Measurements from ENCODE around the gene COL4A1.

The COL4A1 gene

DNA sequence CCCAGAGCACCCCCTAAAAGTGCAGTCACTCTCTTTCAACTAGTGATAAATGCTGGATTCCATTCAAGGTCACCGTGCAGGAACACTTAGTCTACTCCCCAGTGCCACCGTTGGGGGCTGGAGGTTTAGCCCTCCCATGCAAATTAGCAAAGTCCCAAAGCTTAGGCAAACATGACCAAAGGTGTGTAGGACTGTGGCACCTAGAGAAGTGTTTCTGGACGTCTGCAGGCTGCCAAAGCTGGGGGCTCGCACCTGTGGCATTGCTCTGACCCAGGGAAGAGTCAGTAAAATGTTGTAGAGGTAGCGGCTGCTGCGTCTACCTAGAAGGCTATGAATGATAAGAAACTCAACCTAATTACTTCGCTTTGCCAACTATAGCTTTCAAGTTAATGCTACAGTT, 13.9 kb downstream of the COL4A1 start:
- DNase-seq (ENCODE audit: low read depth): no peak

- no peak for DNase-seq (ENCODE audit: low read depth)
Measured at GRCh38 chr13:110291286-110291685, 15.7 kb downstream of the COL4A1 start.

DNA sequence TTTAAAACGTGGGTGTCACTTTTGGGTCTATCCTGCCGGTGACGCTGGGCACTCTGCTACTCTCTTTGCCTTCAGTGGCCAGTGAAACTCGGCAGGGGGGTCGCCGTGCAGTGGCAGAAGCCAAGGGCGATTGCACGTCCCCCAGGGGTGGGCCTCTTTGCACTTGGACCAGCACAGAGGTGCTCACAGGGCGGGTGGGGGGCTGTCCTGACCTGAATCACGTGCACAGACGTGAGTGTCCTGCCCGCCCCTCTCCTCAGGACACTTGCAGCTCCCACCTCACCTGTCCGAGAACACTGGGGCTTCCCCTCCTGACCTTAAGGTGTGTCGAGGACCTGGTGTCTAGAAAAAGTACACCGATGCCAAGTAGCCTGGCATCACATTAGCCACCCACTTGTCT, 16.1 kb downstream of the COL4A1 start:
- no peak for DNase-seq (ENCODE audit: low read depth)

GRCh38 chr13:110290153-110290552, 16.8 kb downstream of the COL4A1 start:
- DNase-seq (ENCODE audit: low read depth): no peak

- no peak for DNase-seq (ENCODE audit: low read depth)
Measured at GRCh38 chr13:110289661-110290060, 17.3 kb downstream of the COL4A1 start.

DNA sequence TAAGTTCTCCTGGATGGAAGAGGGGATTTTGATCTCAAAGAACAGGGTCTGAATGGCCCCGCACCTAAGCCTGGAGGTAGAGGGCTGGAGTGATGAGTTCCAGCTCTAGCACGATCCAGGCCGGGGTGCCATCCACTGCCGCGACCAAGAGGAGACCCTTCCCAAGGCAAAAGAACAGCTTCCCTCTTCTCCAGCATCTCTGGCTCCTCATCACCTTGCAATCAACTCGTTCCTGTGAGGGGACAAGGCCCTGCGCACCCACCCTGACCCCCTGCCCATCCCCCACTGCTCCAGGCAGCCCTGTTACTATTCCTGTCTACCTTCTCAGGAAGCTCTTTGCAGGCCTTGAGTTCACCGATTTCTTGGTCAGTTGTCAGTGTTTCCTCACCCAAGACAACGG, 17.8 kb downstream of the COL4A1 start:
- DNase-seq (ENCODE audit: low read depth): no peak

GRCh38 chr13:110286833-110287819, 19.8 kb downstream of the COL4A1 start:
- no peak for DNase-seq (ENCODE audit: low read depth)

- no peak for DNase-seq (ENCODE audit: low read depth)
Measured at GRCh38 chr13:110285991-110286832, 20.7 kb downstream of the COL4A1 start.

DNA sequence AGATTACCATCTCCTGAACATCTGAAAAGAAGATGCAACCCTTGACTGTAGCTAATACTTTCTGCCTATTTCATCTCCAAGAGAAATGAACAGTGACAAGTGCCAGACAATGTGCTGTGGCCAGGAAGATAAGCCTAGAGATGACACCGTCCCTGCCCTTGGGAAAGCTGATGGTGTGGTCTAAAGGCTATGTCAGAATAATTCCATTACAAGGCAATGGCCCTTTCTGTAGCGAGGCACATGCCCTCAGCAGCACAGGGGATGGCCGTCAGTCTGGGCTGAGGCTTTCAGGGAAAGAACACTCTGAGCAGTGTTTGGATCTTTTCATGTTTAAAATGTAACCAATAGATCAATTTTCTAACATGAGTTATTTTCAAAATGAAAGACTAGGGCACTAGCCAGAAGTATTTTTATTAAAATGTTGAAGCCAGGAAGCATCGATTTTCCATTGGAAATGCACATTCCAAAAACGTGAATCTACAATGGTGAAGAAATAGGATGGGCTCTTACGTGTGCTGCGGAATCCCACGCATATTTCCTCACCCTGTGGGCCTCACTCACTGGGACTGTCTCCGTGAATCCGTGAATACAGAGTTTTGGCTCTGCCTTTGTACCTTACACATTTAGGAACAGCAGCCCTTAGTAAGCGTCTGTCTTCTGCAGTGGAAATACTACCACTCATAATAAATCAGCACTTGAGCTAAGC, 22.0 kb downstream of the COL4A1 start:
- DNase-seq (ENCODE audit: low read depth): no peak

GRCh38 chr13:110283736-110284517, 23.0 kb downstream of the COL4A1 start:
- DNase-seq (ENCODE audit: low read depth): no peak

DNA sequence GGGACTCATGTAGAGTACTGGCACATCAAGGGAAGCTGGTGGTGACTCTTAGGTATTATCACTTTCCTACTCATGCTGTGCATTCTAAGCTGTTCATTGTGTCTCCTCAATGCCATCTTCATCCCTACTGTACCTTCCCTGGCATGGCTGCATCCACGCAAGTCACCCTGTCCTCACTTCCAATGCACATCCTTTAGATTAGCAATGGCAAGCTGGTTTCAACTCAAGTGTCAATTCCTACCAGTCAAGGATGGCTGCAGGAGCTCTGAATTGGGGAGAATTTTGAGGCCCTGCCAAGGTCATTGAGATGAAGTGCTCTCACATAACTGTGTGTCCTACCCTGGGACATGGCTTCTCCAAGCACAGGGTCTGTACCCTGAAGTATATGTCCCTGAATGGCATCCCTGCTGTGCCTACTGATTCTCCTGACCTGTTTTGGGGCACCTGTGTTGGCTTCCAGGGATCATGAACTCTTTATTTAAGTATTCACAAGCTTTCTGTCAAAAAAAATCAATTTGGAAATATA, 24.6 kb downstream of the COL4A1 start:
- no peak for DNase-seq (ENCODE audit: low read depth)

GRCh38 chr13:110281736-110282135, 25.2 kb downstream of the COL4A1 start:
- no peak for DNase-seq (ENCODE audit: low read depth)

- DNase-seq (ENCODE audit: low read depth): no peak
Measured at GRCh38 chr13:110280985-110281688, 25.8 kb downstream of the COL4A1 start.

DNA sequence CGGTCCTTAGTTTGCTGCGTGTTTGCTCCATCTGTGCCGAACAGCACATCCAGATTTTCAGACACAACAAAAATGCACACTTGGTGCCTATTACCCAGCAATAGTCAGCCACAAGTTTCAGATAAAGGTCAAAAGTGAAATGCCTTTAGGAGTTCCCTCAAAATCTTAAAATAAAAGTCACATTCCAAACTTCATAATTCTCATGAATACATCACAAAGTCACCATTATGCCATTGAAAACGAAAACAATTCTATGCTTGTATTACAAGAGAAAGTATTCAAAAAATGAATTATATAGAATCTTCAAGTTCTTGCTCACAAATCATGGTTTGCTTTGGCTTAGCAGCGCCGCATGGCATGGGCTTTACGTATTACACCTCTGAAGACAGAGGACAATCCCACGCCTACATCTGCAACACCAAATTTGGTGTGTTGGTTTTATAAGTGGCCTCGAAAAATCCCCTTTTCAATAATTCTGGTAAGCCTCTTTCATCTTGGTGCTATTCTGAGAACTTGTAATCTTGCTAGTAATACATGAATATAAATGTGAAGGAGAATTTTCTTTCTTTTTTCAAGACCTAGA, 26.6 kb downstream of the COL4A1 start:
- DNase-seq (ENCODE audit: low read depth): no peak

DNA sequence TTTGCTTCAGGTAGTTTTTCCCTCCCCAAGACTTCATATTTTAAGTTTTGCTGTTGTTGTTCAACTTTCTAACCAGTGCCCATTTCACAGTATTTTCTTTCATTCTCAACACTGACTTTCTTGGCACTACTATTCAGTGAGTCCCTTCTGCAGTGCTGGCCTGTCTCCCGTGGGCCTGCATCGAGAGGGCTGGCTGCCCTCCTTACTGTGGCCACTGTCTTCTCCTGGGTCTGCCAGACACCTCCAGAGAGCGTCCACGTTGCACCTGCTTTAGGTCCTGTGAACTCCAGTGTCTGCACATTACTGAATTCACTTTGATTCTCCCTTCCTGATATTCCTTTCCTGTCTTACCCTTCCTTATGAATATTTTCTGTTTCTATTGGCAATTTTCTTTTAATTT, 27.3 kb downstream of the COL4A1 start:
- no peak for DNase-seq (ENCODE audit: low read depth)

GRCh38 chr13:110278859-110279258, 28.1 kb downstream of the COL4A1 start:
- no peak for DNase-seq (ENCODE audit: low read depth)

DNA sequence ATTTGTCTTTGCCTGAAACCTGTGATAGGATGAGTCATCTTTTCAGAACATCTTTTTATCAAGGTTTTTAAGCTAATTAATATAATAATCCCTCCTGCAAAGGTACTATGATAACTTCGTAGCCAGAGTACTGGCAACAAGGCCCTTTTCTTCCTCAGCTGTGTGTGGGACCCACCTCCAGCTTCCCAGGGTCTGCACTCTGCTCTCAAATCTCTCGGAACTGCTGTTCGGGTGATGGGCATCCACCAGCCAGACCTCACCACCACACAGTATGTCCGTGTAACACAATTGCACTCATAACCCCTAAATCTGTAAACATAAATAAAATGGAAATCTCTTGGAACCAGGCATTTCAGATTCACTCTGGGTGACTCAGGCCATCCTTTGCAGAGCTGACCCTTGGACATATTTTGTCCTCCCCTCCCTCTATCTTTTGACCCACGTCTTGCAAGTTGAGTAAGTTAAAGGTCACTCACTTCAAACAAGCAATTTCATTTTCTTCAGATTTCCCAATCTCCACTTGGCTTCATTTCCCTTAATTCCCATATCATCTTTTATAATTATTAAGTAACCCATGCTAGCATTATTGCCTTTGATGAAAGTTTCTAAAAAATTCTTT, 29.5 kb downstream of the COL4A1 start:
- no peak for DNase-seq (ENCODE audit: low read depth)

- no peak for DNase-seq (ENCODE audit: low read depth)
Measured at GRCh38 chr13:110276553-110276950, 30.4 kb downstream of the COL4A1 start.

DNA sequence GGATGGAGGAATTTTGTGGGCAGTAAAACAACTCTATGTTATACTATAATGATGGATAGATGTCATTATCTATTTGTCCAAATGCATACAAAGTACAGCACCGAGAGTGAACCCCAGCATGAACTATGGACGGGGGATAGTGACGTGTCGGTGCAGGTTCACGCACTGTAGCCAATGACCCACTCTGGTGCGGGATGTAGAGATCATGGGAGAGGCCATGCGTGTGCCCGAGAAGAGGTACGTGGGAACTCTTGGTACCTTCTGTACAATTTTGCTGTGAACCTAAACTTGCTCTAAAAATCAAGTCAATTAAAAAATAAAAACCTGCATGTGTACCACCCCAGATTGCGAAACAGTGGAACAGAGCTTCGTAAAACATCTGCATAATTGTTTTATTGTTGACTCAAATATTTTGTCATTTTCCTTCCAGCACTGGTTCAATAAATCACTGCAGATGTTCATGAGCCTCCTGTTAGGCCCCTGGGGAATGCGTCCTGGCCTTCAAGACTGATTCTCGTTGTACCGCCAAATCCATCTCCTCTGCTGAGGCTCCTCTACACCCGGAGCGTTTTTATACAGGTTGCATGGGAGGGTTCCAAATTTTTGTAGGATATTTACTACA, 30.9 kb downstream of the COL4A1 start:
- DNase-seq (ENCODE audit: low read depth): no peak
